Measurements from ENCODE around the gene NOP56. TPM values are rescaled to one million over a fixed set of nuclear protein-coding genes. Genes with fewer than 3 reads are reported as not detected.

Gene NOP56
- total RNA-seq, 1 donor: 127 TPM

- no peak for DNase-seq (ENCODE audit: low read depth)
- no peak for TF ChIP-seq CTCF (IDR thresholded peaks at IDR 0.05; ENCODE audit: insufficient read depth, low read depth, low read length)
- no peak overlapping the region for H3K4me3 ChIP-seq (ENCODE audit: low read depth, low read length)
Measured at GRCh38 chr20:2637246-2637645, 15.2 kb upstream of the NOP56 start.

- no peak for TF ChIP-seq CTCF (IDR thresholded peaks at IDR 0.05; ENCODE audit: insufficient read depth, low read depth, low read length)
- no peak overlapping the region for H3K4me3 ChIP-seq (ENCODE audit: low read depth, low read length)
- DNase-seq (ENCODE audit: low read depth): no peak
Measured at GRCh38 chr20:2640260-2640659, 12.2 kb upstream of the NOP56 start.

GRCh38 chr20:2640899-2641298, 11.5 kb upstream of the NOP56 start:
- no peak overlapping the region for H3K4me3 ChIP-seq (ENCODE audit: low read depth, low read length)
- no peak for TF ChIP-seq CTCF (IDR thresholded peaks at IDR 0.05; ENCODE audit: insufficient read depth, low read depth, low read length)
- no peak for DNase-seq (ENCODE audit: low read depth)

GRCh38 chr20:2643708-2644107, 8.7 kb upstream of the NOP56 start:
- no peak for DNase-seq (ENCODE audit: low read depth)
- no peak for TF ChIP-seq CTCF (IDR thresholded peaks at IDR 0.05; ENCODE audit: insufficient read depth, low read depth, low read length)
- no peak overlapping the region for H3K4me3 ChIP-seq (ENCODE audit: low read depth, low read length)

GRCh38 chr20:2652724-2653555, 508 bp downstream of the NOP56 start:
- DNase-seq (ENCODE audit: low read depth): peak; percentile 29
- peak overlapping the region; percentile 86 for H3K4me3 ChIP-seq (ENCODE audit: low read depth, low read length)
- TF ChIP-seq CTCF (IDR thresholded peaks at IDR 0.05; ENCODE audit: insufficient read depth, low read depth, low read length): no peak

GRCh38 chr20:2653556-2654383, 1.3 kb downstream of the NOP56 start:
- DNase-seq (ENCODE audit: low read depth): no peak
- H3K4me3 ChIP-seq (ENCODE audit: low read depth, low read length): peak overlapping the region; percentile 86
- no peak for TF ChIP-seq CTCF (IDR thresholded peaks at IDR 0.05; ENCODE audit: insufficient read depth, low read depth, low read length)
